ENCODE results near the gene ZNF212.
A peak's percentile ranks its signal among the peaks of the same experiment; 100 is the strongest.
"Not testable (repeated sequence)": the region's sequence is repeated elsewhere in the genome, so short reads cannot be mapped to it uniquely, and the experiment has no call there.

Gene ZNF212

DNA sequence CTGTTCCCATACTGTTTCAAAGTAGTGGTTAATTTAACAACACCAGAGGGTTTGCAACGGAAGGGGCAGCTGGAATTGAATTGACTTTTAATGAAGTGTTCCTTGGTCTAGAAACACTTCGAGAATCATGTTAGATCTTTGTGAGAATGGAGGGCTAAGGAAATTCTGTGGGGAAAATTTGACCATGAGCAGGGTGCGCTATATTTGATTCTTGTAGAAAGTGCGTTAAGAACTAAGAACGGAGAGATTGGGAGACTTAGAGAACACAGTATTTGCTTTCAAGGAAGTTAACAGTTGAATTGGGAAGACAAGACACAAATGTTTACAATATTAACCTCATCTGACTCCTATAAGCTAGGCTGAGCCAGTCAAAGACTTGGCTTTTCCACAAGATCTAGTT, 1.2 kb downstream of the ZNF212 start:
- TF ChIP-seq, protein P1, sequence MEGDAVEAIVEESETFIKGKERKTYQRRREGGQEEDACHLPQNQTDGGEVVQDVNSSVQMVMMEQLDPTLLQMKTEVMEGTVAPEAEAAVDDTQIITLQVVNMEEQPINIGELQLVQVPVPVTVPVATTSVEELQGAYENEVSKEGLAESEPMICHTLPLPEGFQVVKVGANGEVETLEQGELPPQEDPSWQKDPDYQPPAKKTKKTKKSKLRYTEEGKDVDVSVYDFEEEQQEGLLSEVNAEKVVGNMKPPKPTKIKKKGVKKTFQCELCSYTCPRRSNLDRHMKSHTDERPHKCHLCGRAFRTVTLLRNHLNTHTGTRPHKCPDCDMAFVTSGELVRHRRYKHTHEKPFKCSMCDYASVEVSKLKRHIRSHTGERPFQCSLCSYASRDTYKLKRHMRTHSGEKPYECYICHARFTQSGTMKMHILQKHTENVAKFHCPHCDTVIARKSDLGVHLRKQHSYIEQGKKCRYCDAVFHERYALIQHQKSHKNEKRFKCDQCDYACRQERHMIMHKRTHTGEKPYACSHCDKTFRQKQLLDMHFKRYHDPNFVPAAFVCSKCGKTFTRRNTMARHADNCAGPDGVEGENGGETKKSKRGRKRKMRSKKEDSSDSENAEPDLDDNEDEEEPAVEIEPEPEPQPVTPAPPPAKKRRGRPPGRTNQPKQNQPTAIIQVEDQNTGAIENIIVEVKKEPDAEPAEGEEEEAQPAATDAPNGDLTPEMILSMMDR (IDR thresholded peaks at IDR 0.05; ENCODE audit: low read length, missing control alignments) = no peak
- no peak for DNase-seq (ENCODE audit: low read depth)
- peak overlapping the region; percentile 98 for H3K4me3 ChIP-seq (replicated peaks; ENCODE audit: low read depth, low read length)

DNA sequence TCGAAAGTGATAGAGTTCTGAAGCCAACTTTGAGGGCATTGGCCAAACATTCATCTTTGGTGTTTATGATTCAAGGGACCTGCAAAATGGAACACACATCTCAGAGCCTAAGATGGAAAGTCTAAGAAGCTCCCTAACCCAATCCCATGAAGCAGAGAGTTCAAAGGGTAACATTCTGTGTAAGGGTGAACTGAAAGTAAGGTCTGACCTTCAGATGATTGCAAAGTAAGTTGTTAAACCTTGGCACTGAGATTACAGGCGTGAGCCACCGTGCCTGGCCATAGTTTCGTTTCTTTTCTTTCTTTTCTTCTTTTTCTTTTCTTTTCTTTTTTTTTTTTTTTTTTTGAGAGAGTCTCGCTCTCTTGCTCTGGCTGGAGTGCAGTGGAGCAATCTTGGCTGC, 2.2 kb downstream of the ZNF212 start:
- TF ChIP-seq, protein P1 (IDR thresholded peaks at IDR 0.05; ENCODE audit: low read length, missing control alignments) = no peak
- H3K4me3 ChIP-seq (replicated peaks; ENCODE audit: low read depth, low read length) = no peak overlapping the region
- no peak for DNase-seq (ENCODE audit: low read depth)

DNA sequence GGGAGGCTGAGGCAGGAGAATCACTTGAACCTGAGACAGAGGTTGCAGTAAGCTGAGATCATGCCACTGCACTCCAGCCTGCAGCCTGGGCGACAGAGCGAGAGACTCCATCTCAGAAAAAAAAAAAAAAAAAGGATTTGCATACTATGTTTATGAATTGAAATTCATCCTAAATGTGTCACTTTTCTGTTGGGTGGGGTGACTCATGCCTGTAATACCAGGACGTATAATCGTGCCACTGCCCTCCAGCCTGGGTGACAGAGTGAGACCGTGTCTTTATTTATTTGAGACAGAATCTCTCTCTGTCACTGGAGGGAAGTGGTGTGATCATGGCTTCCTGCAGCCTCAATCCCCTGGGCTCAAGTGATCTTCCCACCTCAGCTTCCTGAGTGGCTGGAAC, 5.8 kb downstream of the ZNF212 start:
- DNase-seq (ENCODE audit: low read depth) = no peak
- TF ChIP-seq, protein P1 (IDR thresholded peaks at IDR 0.05; ENCODE audit: low read length, missing control alignments) = no peak

DNA sequence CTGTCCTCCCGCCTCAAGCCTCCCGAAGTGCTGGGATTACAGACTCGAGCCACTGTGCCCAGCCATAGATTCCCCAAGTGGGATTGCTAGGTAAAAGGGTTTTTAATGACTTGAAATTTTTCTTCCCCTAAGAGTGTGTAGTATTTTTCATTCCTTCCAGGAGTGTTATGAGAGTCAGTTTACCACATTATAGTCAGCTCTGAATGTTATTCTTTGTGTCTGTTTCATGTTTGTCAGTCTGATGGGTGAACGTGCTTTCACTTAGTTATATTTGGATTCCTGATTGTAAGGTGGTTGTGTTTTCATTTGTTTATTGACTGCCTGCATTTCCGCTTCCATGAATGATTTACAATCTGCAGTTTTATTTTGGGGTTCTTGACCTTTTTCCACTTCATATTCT, 6.3 kb downstream of the ZNF212 start:
- TF ChIP-seq, protein P1 (IDR thresholded peaks at IDR 0.05; ENCODE audit: low read length, missing control alignments) = no peak
- DNase-seq (ENCODE audit: low read depth) = no peak

More for the DNA sequence above, 5.8 kb downstream of the ZNF212 start:
- H3K4me3 ChIP-seq (replicated peaks; ENCODE audit: low read depth, low read length) = no peak overlapping the region

DNA sequence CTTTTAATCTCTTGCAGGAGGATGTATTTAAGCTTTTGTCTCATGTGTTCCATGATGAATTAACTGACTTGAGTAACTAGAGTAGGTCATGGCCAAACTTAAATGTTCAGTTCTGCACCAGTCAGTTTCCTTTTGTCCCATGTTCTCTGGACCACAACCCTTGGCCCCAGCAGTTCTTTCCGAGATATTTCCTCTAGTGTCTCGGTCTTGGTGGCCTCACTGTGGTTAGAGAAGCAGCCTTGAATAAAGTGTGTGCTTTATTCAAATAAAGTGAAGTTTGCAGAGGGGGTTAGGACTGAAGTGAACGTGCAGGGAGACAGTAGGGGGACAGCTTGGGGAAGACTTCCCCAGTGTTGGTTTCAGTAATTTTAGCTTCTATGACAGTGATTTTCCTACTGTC, 9.3 kb downstream of the ZNF212 start:
- TF ChIP-seq, protein P1 (IDR thresholded peaks at IDR 0.05; ENCODE audit: low read length, missing control alignments) = no peak
- DNase-seq (ENCODE audit: low read depth) = no peak
- H3K4me3 ChIP-seq (replicated peaks; ENCODE audit: low read depth, low read length) = no peak overlapping the region

More for the DNA sequence above, 6.3 kb downstream of the ZNF212 start:
- no peak overlapping the region for H3K4me3 ChIP-seq (replicated peaks; ENCODE audit: low read depth, low read length)

DNA sequence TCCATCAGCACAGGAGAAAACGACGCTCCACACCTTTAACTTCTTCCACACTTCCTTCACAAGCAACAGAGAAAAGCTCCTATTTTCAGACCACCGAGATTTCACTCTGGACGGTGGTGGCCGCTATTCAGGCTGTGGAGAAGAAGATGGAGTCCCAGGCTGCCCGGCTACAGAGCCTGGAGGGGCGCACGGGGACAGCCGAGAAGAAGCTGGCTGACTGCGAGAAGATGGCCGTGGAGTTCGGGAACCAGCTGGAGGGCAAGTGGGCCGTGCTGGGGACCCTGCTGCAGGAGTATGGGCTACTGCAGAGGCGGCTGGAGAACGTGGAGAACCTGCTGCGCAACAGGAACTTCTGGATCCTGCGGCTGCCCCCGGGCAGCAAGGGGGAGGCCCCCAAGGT, 10.7 kb downstream of the ZNF212 start:
- not testable (repeated sequence) for DNase-seq (ENCODE audit: low read depth); H3K4me3 ChIP-seq (replicated peaks; ENCODE audit: low read depth, low read length)

DNA sequence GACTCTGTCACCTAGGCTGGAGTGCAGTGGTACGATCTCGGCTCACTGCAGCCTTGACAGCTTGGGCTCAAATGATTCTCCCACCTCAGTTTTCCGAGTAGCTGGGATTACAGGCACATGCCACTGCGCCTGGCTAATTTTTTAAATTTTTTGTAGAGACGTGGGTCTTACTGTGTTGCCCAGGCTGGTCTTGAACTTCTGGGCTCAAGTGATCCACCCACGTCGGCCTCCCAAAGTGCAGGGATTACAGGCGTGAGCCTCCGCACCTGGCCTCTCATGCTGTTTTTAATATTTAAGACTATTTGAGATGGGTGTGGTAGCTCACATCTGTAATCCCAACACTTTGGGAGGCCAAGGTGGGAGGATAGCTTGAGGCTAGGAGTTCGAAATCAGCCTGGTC, 12.1 kb downstream of the ZNF212 start:
- not testable (repeated sequence) for H3K4me3 ChIP-seq (replicated peaks; ENCODE audit: low read depth, low read length); DNase-seq (ENCODE audit: low read depth)

DNA sequence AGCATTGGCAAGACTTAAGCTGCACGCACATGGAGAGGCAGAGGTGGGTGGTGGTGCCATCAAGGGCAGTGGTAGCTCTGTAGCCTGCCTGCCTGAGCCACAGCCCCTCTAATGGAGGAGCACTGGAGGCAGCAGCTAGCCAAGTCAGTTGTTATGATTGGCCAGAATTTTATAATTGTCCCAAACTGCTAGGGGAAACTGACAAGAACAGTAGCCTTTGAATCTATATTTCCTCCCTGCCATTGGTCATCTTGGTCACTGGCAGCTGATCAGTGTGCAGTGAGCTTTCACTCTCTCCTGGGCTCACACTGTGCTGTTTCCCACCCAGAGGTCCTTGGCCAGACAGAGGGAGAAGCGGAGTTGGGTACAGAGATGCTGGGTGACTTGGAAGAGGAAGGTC, 12.9 kb downstream of the ZNF212 start:
- no peak for DNase-seq (ENCODE audit: low read depth)
- H3K4me3 ChIP-seq (replicated peaks; ENCODE audit: low read depth, low read length) = no peak overlapping the region
- TF ChIP-seq, protein P1 (IDR thresholded peaks at IDR 0.05; ENCODE audit: low read length, missing control alignments) = no peak
